GM19043 (cell line): ENCODE data around the gene RMDN3.

Experiments used
- ATAC-seq: cut with Tn5 transposase; IDR thresholded peaks from one replicate; pipeline ENCODE4 v1.9.1; 2021; ENCODE audit warnings: low read depth; ENCODE audit not compliant: unreplicated experiment

The RMDN3 gene

GRCh38 chr15:40773902-40774301, 18.8 kb upstream of the RMDN3 start:
- no peak for ATAC-seq

GRCh38 chr15:40773496-40773895, 18.4 kb upstream of the RMDN3 start:
- ATAC-seq = no peak

GRCh38 chr15:40772014-40772413, 17.0 kb upstream of the RMDN3 start:
- ATAC-seq = no peak

GRCh38 chr15:40771242-40771641, 16.2 kb upstream of the RMDN3 start:
- ATAC-seq = no peak

GRCh38 chr15:40770147-40770721, 15.2 kb upstream of the RMDN3 start:
- ATAC-seq = no peak

- no peak for ATAC-seq
Measured at GRCh38 chr15:40769274-40770146, 14.5 kb upstream of the RMDN3 start, which contains the start of gene C15orf62. Gene C15orf62, plus strand, starts transcription at chr15:40769980. Its CDS starts 516 bp downstream, at chr15:40770496.

- no peak for ATAC-seq
Measured at GRCh38 chr15:40768521-40769273, 13.6 kb upstream of the RMDN3 start.

GRCh38 chr15:40767838-40768500, 12.9 kb upstream of the RMDN3 start:
- ATAC-seq = no peak

GRCh38 chr15:40766906-40767837, 12.1 kb upstream of the RMDN3 start:
- no peak for ATAC-seq

GRCh38 chr15:40766194-40766815, 11.3 kb upstream of the RMDN3 start:
- no peak for ATAC-seq

GRCh38 chr15:40764629-40765103, 9.6 kb upstream of the RMDN3 start:
- ATAC-seq = no peak

GRCh38 chr15:40763801-40764628, 9.0 kb upstream of the RMDN3 start, which contains the start of gene GCHFR:
Gene GCHFR, plus strand, starts transcription at chr15:40764068. Its CDS starts 113 bp downstream, at chr15:40764181.
- ATAC-seq = peak; percentile 42

GRCh38 chr15:40762919-40763800, 8.1 kb upstream of the RMDN3 start:
- peak; percentile 4 for ATAC-seq

GRCh38 chr15:40759961-40760360, 4.9 kb upstream of the RMDN3 start:
- no peak for ATAC-seq

- no peak for ATAC-seq
Measured at GRCh38 chr15:40756938-40757337, 1.9 kb upstream of the RMDN3 start.

- no peak for ATAC-seq
Measured at GRCh38 chr15:40755812-40756208, 756 bp upstream of the RMDN3 start.

GRCh38 chr15:40754574-40754882, 526 bp downstream of the RMDN3 start:
- no peak for ATAC-seq
